Body of pancreas (tissue), 4 donors: ENCODE results near the gene HOXD12.

ENCODE experiments used
- CTCF ChIP-seq, 7 experiments: fragments of 450-650 bp in 4 of 7; fragments of 200-600 bp in 3 of 7; sonication (generic) in 3 of 7; IDR thresholded peaks; one replicate each; pipeline ENCODE4 v1.5.1; 2016 to 2019; ENCODE audit warnings: antibody characterized with exemption in 7 of 7
- POLR2A ChIP-seq, 3 donors: fragments of 450-650 bp; IDR thresholded peaks; one replicate each; pipeline ENCODE4 v1.6.1; 2016; ENCODE audit warnings: antibody characterized with exemption in 3 of 3, mild to moderate bottlenecking in 2 of 3

- TF ChIP-seq POLR2A (IDR thresholded peaks at IDR 0.05), result no peak
- TF ChIP-seq CTCF (IDR thresholded peaks at IDR 0.05), result no peak
Observed at GRCh38 chr2:176056406-176056805, 43.2 kb upstream of the HOXD12 start.
